H1 (cell line): ENCODE measurements around the gene G2E3. TPM values are rescaled to one million over a fixed set of nuclear protein-coding genes. Genes with fewer than 3 reads are reported as not detected.

ENCODE experiments used
- CTCF ChIA-PET: fragments of 300-600 bp; sonication (Branson Sonifier 250); formaldehyde crosslinking; loops from one replicate; lab custom pipeline; 2021; ENCODE audit not compliant: partially characterized antibody; lab: Charles Lee
- POLR2A ChIA-PET: fragments of 300-600 bp; sonication (Branson Sonifier 250); formaldehyde crosslinking; loops from one replicate; lab custom pipeline; 2021; ENCODE audit warnings: inconsistent platforms; ENCODE audit not compliant: partially characterized antibody; lab: Charles Lee
- DNase-seq, 2 experiments: peaks; one replicate each; pipeline versions ENCODE4 v3.0.0 to v3.0.0-alpha.2; 2010 to 2022; ENCODE audit warnings: low spot score in 2 of 2, low read depth in 1 of 2, mixed read lengths in 1 of 2
- FAIRE-seq: peaks from 2 replicates; lab custom pipeline; 2011; peaks lifted over from hg19 to GRCh38; lab: Jason Lieb, UNC
- H2AFZ ChIP-seq: 2 replicates; pipeline ENCODE4 v1.8.1; 2012; ENCODE audit warnings: low read length, inconsistent platforms
- H2AK5ac ChIP-seq: 2 replicates; pipeline ENCODE4 v1.6.1; 2013; ENCODE audit warnings: low read depth, low read length
- H2BK120ac ChIP-seq: replicated peaks from 2 replicates; pipeline ENCODE3; 2013; ENCODE audit warnings: low read depth, low read length, inconsistent platforms
- H2BK12ac ChIP-seq: 2 replicates; pipeline ENCODE4 v1.6.1; 2013; ENCODE audit warnings: low read depth, low read length
- H2BK15ac ChIP-seq: 2 replicates; pipeline ENCODE4 v1.6.1; 2013; ENCODE audit warnings: low read length
- H2BK20ac ChIP-seq: 2 replicates; pipeline ENCODE4 v1.6.1; 2013; ENCODE audit warnings: low read length
- H2BK5ac ChIP-seq: 2 replicates; pipeline ENCODE4 v1.6.1; 2013; ENCODE audit warnings: low read depth, low read length
- H3K14ac ChIP-seq: 2 replicates; pipeline ENCODE4 v1.6.1; 2013; ENCODE audit warnings: inconsistent platforms; ENCODE audit not compliant: insufficient read length
- H3K18ac ChIP-seq: 2 replicates; pipeline ENCODE4 v1.6.1; 2013; ENCODE audit warnings: low read length; ENCODE audit errors: extremely low read depth
- H3K23ac ChIP-seq: 2 replicates; pipeline ENCODE4 v1.6.1; 2013; ENCODE audit warnings: inconsistent platforms; ENCODE audit not compliant: insufficient read length
- H3K23me2 ChIP-seq: 2 replicates; pipeline ENCODE4 v1.6.1; 2013; ENCODE audit warnings: low read depth, low read length
- H3K27ac ChIP-seq: 2 replicates; pipeline ENCODE4 v1.6.1; 2011; ENCODE audit warnings: low read depth, low read length, inconsistent platforms
- H3K27me3 ChIP-seq, 4 experiments: replicated peaks in 1 of 4; 1 replicate in 1 of 4; 2 replicates in 3 of 4; pipeline versions ENCODE4 v1.6.1 to v1.8.1; 2011 to 2013; ENCODE audit warnings: low read length in 3 of 4, mild to moderate bottlenecking in 3 of 4, inconsistent platforms in 2 of 4, mixed read lengths in 2 of 4, moderate library complexity in 1 of 4; ENCODE audit not compliant: control insufficient read depth in 3 of 4, insufficient read depth in 3 of 4; ENCODE audit errors: extremely low read depth in 1 of 4
- H3K36me3 ChIP-seq, 4 experiments: 2 replicates each; pipeline versions ENCODE4 v1.6.1 to v1.8.1; 2011 to 2013; ENCODE audit warnings: mild to moderate bottlenecking in 4 of 4, low read length in 3 of 4, moderate library complexity in 2 of 4, control low read depth in 1 of 4, inconsistent platforms in 1 of 4; ENCODE audit not compliant: insufficient read depth in 4 of 4, control insufficient read depth in 2 of 4
- H3K4ac ChIP-seq: replicated peaks from 2 replicates; pipeline ENCODE3; 2013; ENCODE audit warnings: low read length, low read depth, mixed read lengths, inconsistent platforms; ENCODE audit not compliant: insufficient read length
- H3K4me1 ChIP-seq, 4 experiments: replicated peaks in 1 of 4; 1 replicate in 1 of 4; 2 replicates in 3 of 4; pipeline versions ENCODE4 v1.6.1 to v1.8.1; 2011 to 2013; ENCODE audit warnings: low read length in 3 of 4, inconsistent platforms in 2 of 4, mixed read lengths in 1 of 4; ENCODE audit not compliant: insufficient read depth in 4 of 4, control insufficient read depth in 3 of 4
- H3K4me2 ChIP-seq, 2 experiments: 2 replicates each; pipeline versions ENCODE4 v1.6.1 to v1.8.1; 2011 to 2013; ENCODE audit warnings: low read depth in 2 of 2, low read length in 2 of 2, control low read depth in 1 of 2, inconsistent platforms in 1 of 2, mild to moderate bottlenecking in 1 of 2; ENCODE audit not compliant: insufficient read depth in 1 of 2
- H3K4me3 ChIP-seq, 4 experiments: fragments of 200-600, 300-600 bp in 1 of 4; sonication (generic), shearing (Covaris generic), sonication (Bioruptor Twin) in 1 of 4; 2 replicates each; pipeline versions ENCODE4 v1.5.1 to v1.8.1; 2011 to 2016; ENCODE audit warnings: low read length in 4 of 4, low read depth in 3 of 4, control low read depth in 2 of 4, inconsistent platforms in 2 of 4, mild to moderate bottlenecking in 2 of 4, mixed read lengths in 1 of 4, moderate library complexity in 1 of 4; ENCODE audit not compliant: insufficient read depth in 2 of 4; ENCODE audit errors: extremely low read depth in 1 of 4
- H3K56ac ChIP-seq: replicated peaks from 2 replicates; pipeline ENCODE3; 2013; ENCODE audit warnings: low read depth, mild to moderate bottlenecking, mixed read lengths, low read length, inconsistent platforms; ENCODE audit not compliant: insufficient read length
- H3K79me1 ChIP-seq: 2 replicates; pipeline ENCODE4 v1.6.1; 2013; ENCODE audit warnings: low read depth, low read length, control low read depth
- H3K79me2 ChIP-seq, 2 experiments: 2 replicates each; pipeline versions ENCODE4 v1.6.1 to v1.8.1; 2012 to 2013; ENCODE audit warnings: low read length in 2 of 2, mild to moderate bottlenecking in 2 of 2, inconsistent platforms in 1 of 2; ENCODE audit not compliant: insufficient read depth in 2 of 2, control insufficient read depth in 1 of 2
- H3K9ac ChIP-seq, 4 experiments: replicated peaks in 1 of 4; 1 replicate in 1 of 4; 2 replicates in 3 of 4; pipeline versions ENCODE4 v1.6.1 to v1.8.1; 2011 to 2013; ENCODE audit warnings: low read depth in 3 of 4, low read length in 3 of 4, control low read depth in 2 of 4, mild to moderate bottlenecking in 2 of 4, moderate library complexity in 2 of 4, inconsistent platforms in 1 of 4; ENCODE audit errors: extremely low read depth in 1 of 4
- H3K9me3 ChIP-seq, 2 experiments: 2 replicates each; pipeline versions ENCODE4 v1.6.1 to v1.8.1; 2012 to 2013; ENCODE audit warnings: mild to moderate bottlenecking in 2 of 2, moderate library complexity in 2 of 2, control low read depth in 1 of 2, inconsistent platforms in 1 of 2, low read depth in 1 of 2, low read length in 1 of 2, mixed read lengths in 1 of 2; ENCODE audit not compliant: insufficient read depth in 2 of 2
- H4K20me1 ChIP-seq, 2 experiments: replicated peaks in 1 of 2; 2 replicates each; pipeline versions ENCODE3 to v1.8.1; 2011 to 2013; ENCODE audit warnings: inconsistent platforms in 2 of 2, low read length in 2 of 2, mild to moderate bottlenecking in 1 of 2; ENCODE audit not compliant: insufficient read depth in 2 of 2, control insufficient read depth in 1 of 2
- H4K5ac ChIP-seq: 2 replicates; pipeline ENCODE4 v1.6.1; 2013; ENCODE audit warnings: low read length, low read depth, mixed read lengths, inconsistent platforms; ENCODE audit not compliant: insufficient read length
- H4K8ac ChIP-seq: 2 replicates; pipeline ENCODE4 v1.8.0; 2013; ENCODE audit warnings: mild to moderate bottlenecking, moderate library complexity, low read length, inconsistent platforms; ENCODE audit not compliant: insufficient read depth; ENCODE audit errors: extremely low read depth
- H4K91ac ChIP-seq: replicated peaks from 2 replicates; pipeline ENCODE3; 2013; ENCODE audit warnings: low read length, mixed read lengths, inconsistent platforms; ENCODE audit not compliant: insufficient read length
- ASH2L ChIP-seq: fragments of 200-600, 300-600 bp; sonication (generic); IDR thresholded peaks from one replicate; pipeline ENCODE4 v1.7.1; 2017; ENCODE audit warnings: low read length
- ATF2 ChIP-seq: IDR thresholded peaks from 2 replicates; pipeline ENCODE4 v1.6.1; 2012; ENCODE audit warnings: low read length, inconsistent platforms
- ATF3 ChIP-seq: IDR thresholded peaks from 2 replicates; pipeline ENCODE4 v1.6.1; 2011; ENCODE audit warnings: low read depth, mild to moderate bottlenecking, low read length; ENCODE audit not compliant: insufficient read depth
- RAD21 ChIP-seq, 2 experiments: IDR thresholded peaks in 1 of 2; conservative IDR thresholded peaks in 1 of 2; 2 replicates each; pipeline ENCODE4 v1.6.1; 2011; ENCODE audit warnings: low read depth in 2 of 2, low read length in 2 of 2, improper control_type of control experiment in 1 of 2, inconsistent platforms in 1 of 2, mild to moderate bottlenecking in 1 of 2, moderate library complexity in 1 of 2
- SIN3A ChIP-seq, 2 experiments: IDR thresholded peaks in 1 of 2; conservative IDR thresholded peaks in 1 of 2; 2 replicates each; pipeline ENCODE4 v1.6.1; 2011 to 2012; ENCODE audit warnings: low read length in 2 of 2, improper control_type of control experiment in 1 of 2, low read depth in 1 of 2, mild to moderate bottlenecking in 1 of 2
- SP2 ChIP-seq: IDR thresholded peaks from 2 replicates; pipeline ENCODE4 v1.6.1; 2012; ENCODE audit warnings: mild to moderate bottlenecking, low read length, inconsistent platforms
- WGBS, 2 experiments: shearing (Covaris generic) in 1 of 2; methylation state at CpG; one replicate each; pipeline versions ENCODE4 v1.1.6 to v1.1.7; 2013 to 2015; ENCODE audit warnings: low lambda C conversion rate in 2 of 2, mixed read lengths in 2 of 2, inconsistent platforms in 1 of 2, low coverage in 1 of 2, missing lambda C conversion rate in 1 of 2; ENCODE audit not compliant: insufficient replicate concordance in 2 of 2, insufficient coverage in 1 of 2, insufficient read length in 1 of 2; ENCODE audit errors: extremely low coverage in 1 of 2, missing lambda C conversion rate in 1 of 2; 5-methylcytosine and 5-hydroxymethylcytosine counted together
- polyA plus RNA-seq, 7 experiments: library from polyadenylated mRNA; depleted of rRNA in 3 of 7; stranded (reverse) in 5 of 7; unstranded in 2 of 7; fragments of >200 nt in 5 of 7; fragments of 200-250 nt in 2 of 7; gene quantifications; 1 replicate in 5 of 7; 2 replicates in 1 of 7; 4 replicates in 1 of 7; pipeline versions ENCODE4 v1.2.1 to v1.2.3, GENCODE V29; 2011 to 2013; ENCODE audit warnings: missing spikeins in 2 of 7, mixed read lengths in 2 of 7
- total RNA-seq: library from RNA; stranded (reverse); fragmentation: NEBNext Ultra II Directional; extraction: Animal tissue kit (Norgen Biotek cat#: 25700); gene quantifications from 2 replicates; pipeline ENCODE4 v1.2.1, GENCODE V29; 2021

G2E3 gene
- total and polyA plus RNA-seq, 2 of the 8 experiments (the other 6 are each of a cell fraction or from before 2014, with no cell fraction given): 9.2 to 72.0 TPM

- no peak overlapping the region for H2BK15ac ChIP-seq
- H2AK5ac ChIP-seq: no peak overlapping the region
- H3K4me3 ChIP-seq: no peak overlapping the region
- H2AFZ ChIP-seq: no peak overlapping the region
- no peak overlapping the region for H3K4ac ChIP-seq
- WGBS, 2 experiments: 87% methylated on average over 5 of the region's 5 CpGs; no CpG with 5 or more reads in 1 of the 2 experiments
- no peak overlapping the region for H4K5ac ChIP-seq
- ChIA-PET CTCF (no interaction called here), POLR2A (interaction anchor here (1.0 kb wide), 1 partner anchor 14 kb away, joined by 3 read pairs; the partner anchor contains the start of gene G2E3)
- no peaks in the 10 kb centered on the region for H3K36me3 ChIP-seq
- H3K27me3 ChIP-seq: no peaks in the 10 kb centered on the region
- no peak overlapping the region for H3K18ac ChIP-seq
- no peak overlapping the region for H2BK120ac ChIP-seq
- H2BK20ac ChIP-seq: no peak overlapping the region
- no peak overlapping the region for H3K14ac ChIP-seq
- no peak overlapping the region for H4K8ac ChIP-seq
- H3K27ac ChIP-seq: no peak overlapping the region
- TF ChIP-seq ATF2: no peak
- no peak for TF ChIP-seq ATF3
- TF ChIP-seq ASH2L: no peak
- no peak for TF ChIP-seq RAD21 (IDR thresholded peaks at IDR 0.05 in 1 of 2, conservative IDR thresholded peaks at IDR 0.05 in 1 of 2; ENCODE audit: low read depth in 2 of 2, low read length in 2 of 2)
- TF ChIP-seq SIN3A (conservative IDR thresholded peaks at IDR 0.05 in 1 of 2, IDR thresholded peaks at IDR 0.05 in 1 of 2; ENCODE audit: low read depth in 1 of 2, low read length in 2 of 2): no peak
- no peak for TF ChIP-seq SP2
- peaks cover 41 to 100% of the 10 kb centered on the region in 2 experiments for H3K79me2 ChIP-seq
- peaks cover 0 to 20% (median 7%) of the 10 kb centered on the region in 4 experiments; a peak in 4 of 7 replicates for H3K4me1 ChIP-seq
- H3K4me2 ChIP-seq: no peak overlapping the region; a peak in 1 of 4 replicates
- FAIRE-seq (no peak), DNase-seq (no peak)
- H3K56ac ChIP-seq: no peak overlapping the region
- no peak overlapping the region for H4K91ac ChIP-seq
- no peaks in the 10 kb centered on the region for H3K23me2 ChIP-seq
- H4K20me1 ChIP-seq: peaks cover 16 to 29% of the 10 kb centered on the region in 2 experiments
- no peaks in the 10 kb centered on the region for H3K9me3 ChIP-seq
- peaks cover 4% of the 10 kb centered on the region; the same call in 1 of the 2 replicates for H3K79me1 ChIP-seq
- H3K23ac ChIP-seq: peak overlapping the region; percentile 9
- H2BK12ac ChIP-seq: no peak overlapping the region
- 0 out of 7 replicates have a peak overlapping the region, but pooled peaks of 1 of the 4 experiments have one; percentile 19 for H3K9ac ChIP-seq
- H2BK5ac ChIP-seq: no peak overlapping the region
These were observed 14.4 kb downstream of the G2E3 start for GRCh38 chr14:30573226-30573814.
